Skin epidermis (tissue), 12 donors: ENCODE measurements around the gene HLA-DMB.
A peak's percentile ranks its signal among the peaks of the same experiment; 100 is the strongest.

Experiments
- H3K27ac ChIP-seq, 21 experiments: fragments of 200-600 bp; sonication (generic) in 11 of 21; one replicate each; pipeline ENCODE4 v1.5.0; 2020; ENCODE audit warnings: mild to moderate bottlenecking in 3 of 21, inconsistent platforms in 2 of 21, moderate library complexity in 2 of 21
- H3K4me3 ChIP-seq, 7 experiments: fragments of 200-600 bp; sonication (generic) in 2 of 7; one replicate each; pipeline ENCODE4 v1.5.0; 2020; ENCODE audit warnings: inconsistent platforms in 2 of 7, mild to moderate bottlenecking in 2 of 7, moderate library complexity in 1 of 7

HLA-DMB gene

GRCh38 chr6:32933661-32934085 lies 7.2 kb downstream of the HLA-DMB start:
- no peak overlapping the region for H3K4me3 ChIP-seq
- H3K27ac ChIP-seq, result peak overlapping the region in 1 of 21 experiments; percentile 35

- H3K4me3 ChIP-seq, result no peak overlapping the region
Observed at GRCh38 chr6:32932132-32932868, 8.5 kb downstream of the HLA-DMB start.

GRCh38 chr6:32931211-32931610 lies 9.6 kb downstream of the HLA-DMB start:
- Histone ChIP-seq H3K27ac (no peak overlapping the region), H3K4me3 (no peak overlapping the region)

More at GRCh38 chr6:32932132-32932868, 8.5 kb downstream of the HLA-DMB start:
- no peak overlapping the region for H3K27ac ChIP-seq

GRCh38 chr6:32922083-32922482 lies 18.7 kb downstream of the HLA-DMB start:
- H3K27ac ChIP-seq, result no peak overlapping the region

GRCh38 chr6:32920715-32921114 lies 20.1 kb downstream of the HLA-DMB start:
- Histone ChIP-seq H3K27ac (no peak overlapping the region), H3K4me3 (no peak overlapping the region)

More at GRCh38 chr6:32922083-32922482, 18.7 kb downstream of the HLA-DMB start:
- H3K4me3 ChIP-seq, result no peak overlapping the region

GRCh38 chr6:32912951-32913350 lies 27.9 kb downstream of the HLA-DMB start:
- no peak overlapping the region for H3K27ac ChIP-seq
- no peak overlapping the region for H3K4me3 ChIP-seq

GRCh38 chr6:32908897-32909296 lies 31.9 kb downstream of the HLA-DMB start:
- H3K4me3 ChIP-seq, result no peak overlapping the region
- H3K27ac ChIP-seq, result no peak overlapping the region

GRCh38 chr6:32906539-32906938 lies 34.3 kb downstream of the HLA-DMB start:
- Histone ChIP-seq H3K4me3 (no peak overlapping the region), H3K27ac (no peak overlapping the region)

GRCh38 chr6:32905078-32905477 lies 35.8 kb downstream of the HLA-DMB start:
- H3K4me3 ChIP-seq, result no peak overlapping the region
- no peak overlapping the region for H3K27ac ChIP-seq

GRCh38 chr6:32903952-32904351 lies 36.9 kb downstream of the HLA-DMB start:
- Histone ChIP-seq H3K27ac (no peak overlapping the region), H3K4me3 (no peak overlapping the region)

- Histone ChIP-seq H3K4me3 (peak overlapping the region; percentile 61 to 91 (median 78)), H3K27ac (peak overlapping the region in 20 of 21 experiments; percentile 76 to 95 (median 86))
Observed at GRCh38 chr6:32895006-32895345, 45.9 kb downstream of the HLA-DMB start.

- Histone ChIP-seq H3K4me3 (peak overlapping the region; percentile 61 to 91 (median 78)), H3K27ac (peak overlapping the region; percentile 67 to 95 (median 85))
Observed at GRCh38 chr6:32894085-32895005, 46.5 kb downstream of the HLA-DMB start.

- no peak overlapping the region for H3K27ac ChIP-seq
- no peak overlapping the region for H3K4me3 ChIP-seq
Observed at GRCh38 chr6:32890831-32891230, 50.0 kb downstream of the HLA-DMB start.

- H3K27ac ChIP-seq, result no peak overlapping the region
- no peak overlapping the region for H3K4me3 ChIP-seq
Observed at GRCh38 chr6:32889533-32889932, 51.3 kb downstream of the HLA-DMB start.

GRCh38 chr6:32888576-32888975 lies 52.3 kb downstream of the HLA-DMB start:
- H3K4me3 ChIP-seq, result no peak overlapping the region

GRCh38 chr6:32887616-32888015 lies 53.2 kb downstream of the HLA-DMB start:
- Histone ChIP-seq H3K27ac (no peak overlapping the region), H3K4me3 (no peak overlapping the region)

More at GRCh38 chr6:32888576-32888975, 52.3 kb downstream of the HLA-DMB start:
- no peak overlapping the region for H3K27ac ChIP-seq

GRCh38 chr6:32886681-32887383 lies 54.0 kb downstream of the HLA-DMB start:
- Histone ChIP-seq H3K4me3 (no peak overlapping the region), H3K27ac (no peak overlapping the region)

GRCh38 chr6:32885698-32886286 lies 55.0 kb downstream of the HLA-DMB start:
- Histone ChIP-seq H3K27ac (no peak overlapping the region), H3K4me3 (no peak overlapping the region)
